Erythroblast (primary cell): Measurements from ENCODE around the gene TRAFD1.

Experiments
- GATA1 ChIP-seq: IDR thresholded peaks from 2 replicates; pipeline ENCODE4 v1.6.1; 2011; ENCODE audit warnings: low read depth, mild to moderate bottlenecking, control low read depth, low read length, moderate library complexity
- POLR2A ChIP-seq: IDR thresholded peaks from 2 replicates; pipeline ENCODE4 v1.6.1; 2011; ENCODE audit warnings: mild to moderate bottlenecking, low read length

- TF ChIP-seq POLR2A (no peak), GATA1 (no peak)
Observed at GRCh38 chr12:112166051-112167015, 41.0 kb downstream of the TRAFD1 start.
